A673 (cell line): Measurements from ENCODE around the gene SPATA6L.

Source experiments
- EZH2 ChIP-seq: fragments of 200-600 bp; sonication (generic); IDR thresholded peaks from 2 replicates; pipeline ENCODE4 v1.6.1; 2017; ENCODE audit warnings: borderline replicate concordance, low read depth, mild to moderate bottlenecking, mixed read lengths, antibody characterized with exemption, low read length; ENCODE audit not compliant: poor library complexity, severe bottlenecking
- TF ChIP-seq, protein P1 (sequence below): fragments of 300-800, 200-600 bp; sonication (generic); conservative IDR thresholded peaks from 2 replicates; pipeline ENCODE4 v1.5.1; 2017; ENCODE audit warnings: low read depth, mild to moderate bottlenecking, antibody characterized with exemption, low read length, moderate library complexity, mixed read lengths

DNA sequence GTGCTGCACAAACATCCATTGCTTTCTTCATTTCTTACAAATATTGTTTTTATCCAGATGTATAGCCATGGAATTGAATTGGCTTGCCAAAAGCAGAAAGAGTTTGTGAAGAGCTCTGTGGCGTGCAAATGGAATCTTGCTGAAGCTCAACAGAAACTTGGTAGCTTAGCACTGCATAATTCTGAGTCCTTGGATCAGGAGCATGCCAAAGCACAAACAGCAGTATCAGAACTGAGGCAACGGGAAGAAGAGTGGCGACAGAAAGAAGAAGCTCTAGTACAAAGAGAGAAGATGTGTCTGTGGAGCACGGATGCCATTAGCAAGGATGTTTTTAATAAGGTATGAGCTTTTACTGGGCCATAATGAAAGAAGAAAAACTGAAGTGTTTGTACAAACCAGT lies 18.5 kb upstream of the SPATA6L start:
- no peak for TF ChIP-seq EZH2
- TF ChIP-seq, protein P1, sequence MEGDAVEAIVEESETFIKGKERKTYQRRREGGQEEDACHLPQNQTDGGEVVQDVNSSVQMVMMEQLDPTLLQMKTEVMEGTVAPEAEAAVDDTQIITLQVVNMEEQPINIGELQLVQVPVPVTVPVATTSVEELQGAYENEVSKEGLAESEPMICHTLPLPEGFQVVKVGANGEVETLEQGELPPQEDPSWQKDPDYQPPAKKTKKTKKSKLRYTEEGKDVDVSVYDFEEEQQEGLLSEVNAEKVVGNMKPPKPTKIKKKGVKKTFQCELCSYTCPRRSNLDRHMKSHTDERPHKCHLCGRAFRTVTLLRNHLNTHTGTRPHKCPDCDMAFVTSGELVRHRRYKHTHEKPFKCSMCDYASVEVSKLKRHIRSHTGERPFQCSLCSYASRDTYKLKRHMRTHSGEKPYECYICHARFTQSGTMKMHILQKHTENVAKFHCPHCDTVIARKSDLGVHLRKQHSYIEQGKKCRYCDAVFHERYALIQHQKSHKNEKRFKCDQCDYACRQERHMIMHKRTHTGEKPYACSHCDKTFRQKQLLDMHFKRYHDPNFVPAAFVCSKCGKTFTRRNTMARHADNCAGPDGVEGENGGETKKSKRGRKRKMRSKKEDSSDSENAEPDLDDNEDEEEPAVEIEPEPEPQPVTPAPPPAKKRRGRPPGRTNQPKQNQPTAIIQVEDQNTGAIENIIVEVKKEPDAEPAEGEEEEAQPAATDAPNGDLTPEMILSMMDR = no peak
